Activated CD8-positive, alpha-beta memory T cell treated with anti-CD3 and anti-CD28 coated beads, Interleukin-2, amount 50 U/mL, for 4 hours (primary cell): Measurements from ENCODE around the gene INTS11.
A peak's percentile ranks its signal among the peaks of the same experiment; 100 is the strongest.

Experiments used
- DNase-seq: peaks from one replicate; pipeline ENCODE4 v3.0.0-alpha.2; 2020

Gene INTS11

DNA sequence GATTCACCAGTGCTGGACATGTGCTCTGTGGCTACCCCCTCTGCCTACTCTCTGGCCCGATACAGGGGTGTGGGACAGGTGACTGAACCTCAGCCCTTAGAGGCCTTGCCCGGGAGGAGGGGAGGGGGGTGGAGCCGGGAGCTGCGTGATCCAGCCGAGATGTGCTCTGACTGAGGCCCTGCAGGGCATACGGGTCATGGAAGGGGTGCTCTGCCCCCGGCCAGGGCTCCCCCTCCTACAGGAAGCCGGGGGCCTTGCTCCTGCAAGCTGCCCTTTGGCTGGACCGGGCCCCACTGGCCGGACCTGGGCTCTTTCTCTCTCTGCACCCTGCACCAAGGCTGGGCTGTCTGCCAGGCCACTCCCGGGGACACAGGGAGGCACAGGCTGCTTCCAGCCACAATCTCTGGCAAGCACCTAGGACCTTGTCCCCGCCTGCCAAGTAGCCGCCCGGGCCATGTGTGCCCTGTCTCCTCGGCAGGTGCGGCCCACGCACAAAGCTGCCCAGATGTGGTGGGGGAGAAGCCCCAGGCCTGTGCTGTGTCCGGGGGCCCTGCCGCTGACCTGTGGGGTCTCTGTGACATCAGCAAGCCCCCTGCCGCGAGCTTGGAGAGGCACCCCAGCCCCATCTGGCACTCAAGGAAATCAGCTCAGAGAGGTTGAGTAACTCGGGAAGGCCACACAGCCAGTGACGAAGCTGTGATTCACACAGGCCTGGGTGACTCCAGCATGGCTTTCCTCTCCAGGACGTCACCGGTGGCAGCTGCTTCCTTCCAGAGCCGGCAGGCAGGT is 42.7 kb downstream of the INTS11 start:
- DNase-seq = no peak

DNA sequence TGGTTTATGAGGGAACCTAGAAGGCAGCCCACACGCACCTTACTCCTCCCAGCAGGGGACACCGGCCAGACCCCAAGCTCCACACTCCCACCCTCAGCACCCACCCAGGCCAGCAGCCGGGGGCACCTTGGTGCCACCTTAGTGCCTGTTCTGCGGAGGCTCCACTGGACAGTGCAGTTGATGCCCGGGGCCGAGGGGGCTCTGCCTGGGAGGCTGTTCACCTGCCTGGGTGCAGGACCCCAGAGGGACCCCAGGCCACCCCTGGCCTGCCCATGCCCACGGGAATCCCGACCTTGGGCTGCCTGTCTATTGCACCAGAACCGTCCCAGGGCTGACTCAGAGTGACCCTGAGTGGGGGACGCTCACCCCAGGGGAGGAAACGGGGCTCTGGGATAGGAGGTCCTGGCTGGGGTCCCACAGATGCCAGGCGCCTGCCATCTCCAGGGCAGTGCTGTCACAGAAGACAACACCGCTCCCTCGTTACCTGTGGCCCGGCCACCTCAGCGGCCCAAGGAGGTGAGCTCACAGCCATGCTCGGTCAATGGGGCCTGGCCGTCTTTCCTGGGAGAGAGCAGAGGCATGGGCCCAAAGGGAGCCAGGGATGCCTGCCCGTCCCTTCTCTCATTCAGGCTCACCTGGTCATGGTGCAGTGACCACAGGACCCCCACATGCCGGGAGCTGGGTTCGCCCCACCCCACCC is 43.5 kb downstream of the INTS11 start:
- DNase-seq = no peak

DNA sequence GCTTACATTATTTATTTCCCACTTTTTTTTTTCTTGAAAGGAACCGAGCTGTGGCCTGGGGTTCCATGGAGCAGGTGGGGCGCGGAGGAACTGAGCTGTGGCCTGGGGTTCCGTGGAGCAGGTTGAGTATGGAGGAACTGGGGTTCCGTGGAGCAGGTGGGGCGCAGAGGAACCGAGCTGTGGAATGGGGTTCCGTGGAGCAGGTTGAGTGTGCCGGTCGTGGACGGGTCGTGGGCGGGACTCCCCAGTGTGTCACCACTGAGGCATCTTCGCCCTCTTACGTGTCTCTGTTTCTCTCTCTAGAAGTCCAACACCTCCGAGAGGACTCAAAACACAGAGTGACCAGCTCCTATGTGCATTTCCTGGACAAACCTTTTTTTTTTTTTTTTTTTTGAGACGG is 45.4 kb downstream of the INTS11 start:
- no peak for DNase-seq

DNA sequence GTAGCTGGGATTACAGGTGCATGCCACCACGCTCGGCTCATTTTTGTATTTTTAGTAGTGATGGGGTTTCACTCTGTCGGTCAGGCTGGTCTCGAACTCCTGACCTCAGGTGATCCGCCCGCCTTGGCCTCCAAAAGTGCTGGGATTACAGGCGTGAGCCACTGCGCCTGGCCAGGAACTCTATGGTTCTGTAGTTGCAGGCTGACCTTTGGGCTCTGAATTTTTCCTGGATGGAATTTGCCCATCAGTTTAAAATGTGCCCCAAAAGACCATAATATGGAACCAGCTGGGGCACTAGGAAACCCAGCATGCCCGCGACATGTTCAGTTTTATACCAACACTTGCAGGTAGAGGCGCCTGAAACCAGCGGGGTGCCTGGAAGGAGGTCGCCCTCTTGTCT is 45.8 kb downstream of the INTS11 start:
- DNase-seq = no peak

DNA sequence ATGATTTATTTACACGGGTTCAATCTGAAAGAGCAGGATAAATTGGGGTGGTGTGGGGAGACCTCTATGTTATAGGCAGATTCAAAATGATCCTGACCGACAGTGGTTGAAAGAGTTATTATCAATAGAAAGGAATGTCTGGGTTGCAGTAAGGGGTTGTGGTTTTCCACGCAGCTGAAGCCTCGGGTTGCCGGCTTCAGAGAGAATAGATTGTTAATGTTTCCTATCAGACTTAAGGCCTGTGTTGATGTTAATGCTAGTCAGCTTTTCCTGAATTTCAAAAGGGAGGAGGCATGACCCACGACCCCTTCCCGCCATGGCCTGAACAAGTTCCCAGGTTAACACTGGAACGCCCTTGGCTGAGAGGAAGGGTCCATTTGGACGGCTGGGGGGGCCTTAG is 48.6 kb downstream of the INTS11 start:
- no peak for DNase-seq

DNA sequence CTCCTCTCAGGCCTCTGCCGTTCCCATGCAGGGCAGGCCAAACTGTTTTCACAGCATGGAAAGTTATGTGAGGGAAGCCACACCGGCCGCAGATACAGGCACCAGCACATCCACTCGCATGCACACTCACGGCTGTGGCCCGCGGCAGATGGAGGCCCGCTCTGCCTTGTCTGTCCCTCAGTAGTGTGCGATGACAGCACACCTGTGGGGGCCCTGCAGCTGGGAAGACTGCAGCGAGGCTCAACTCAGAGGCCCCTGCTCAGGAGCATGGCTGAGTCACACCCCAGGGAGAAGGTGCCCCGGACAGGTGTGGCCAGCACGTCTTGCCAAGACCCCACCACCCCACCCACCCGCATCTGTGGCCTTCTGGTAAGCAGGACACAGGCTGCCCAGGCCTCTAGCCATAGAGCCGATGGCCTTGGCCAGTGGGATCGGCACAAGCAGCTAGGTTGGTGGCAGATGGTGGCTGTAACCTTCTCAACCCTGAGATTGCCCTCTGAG is 49.5 kb downstream of the INTS11 start:
- DNase-seq = no peak

DNA sequence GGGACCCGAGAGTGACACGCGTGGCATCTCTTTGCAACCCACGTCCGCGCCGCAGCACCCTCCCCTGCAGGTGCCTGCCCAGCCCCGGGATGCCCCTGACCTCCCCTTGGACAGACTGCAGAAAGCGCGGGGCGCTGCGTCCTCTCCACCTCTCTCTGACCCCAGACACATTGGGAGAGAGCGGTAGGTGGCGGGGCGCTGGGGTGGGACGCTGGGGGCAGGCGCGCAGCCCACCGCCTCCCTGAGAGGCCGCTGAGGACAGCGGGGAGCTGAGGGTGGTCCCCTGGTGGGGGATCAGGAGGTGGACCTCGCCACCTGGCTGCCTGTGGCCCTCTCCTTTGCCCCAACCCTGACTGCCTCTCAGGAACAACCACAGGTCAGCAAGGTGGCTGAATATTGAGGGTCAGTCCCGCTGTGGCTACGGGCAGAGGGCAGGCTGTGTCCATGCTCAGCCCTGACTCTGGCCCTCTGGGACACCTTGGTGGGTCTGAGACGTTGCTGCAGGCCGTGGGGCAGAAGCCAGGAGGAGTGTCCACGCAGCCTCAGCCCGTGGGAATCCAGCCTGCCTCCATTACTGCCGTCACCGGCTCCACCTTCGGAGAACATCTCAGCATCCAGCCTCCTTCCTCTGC is 50.0 kb downstream of the INTS11 start:
- DNase-seq = no peak

DNA sequence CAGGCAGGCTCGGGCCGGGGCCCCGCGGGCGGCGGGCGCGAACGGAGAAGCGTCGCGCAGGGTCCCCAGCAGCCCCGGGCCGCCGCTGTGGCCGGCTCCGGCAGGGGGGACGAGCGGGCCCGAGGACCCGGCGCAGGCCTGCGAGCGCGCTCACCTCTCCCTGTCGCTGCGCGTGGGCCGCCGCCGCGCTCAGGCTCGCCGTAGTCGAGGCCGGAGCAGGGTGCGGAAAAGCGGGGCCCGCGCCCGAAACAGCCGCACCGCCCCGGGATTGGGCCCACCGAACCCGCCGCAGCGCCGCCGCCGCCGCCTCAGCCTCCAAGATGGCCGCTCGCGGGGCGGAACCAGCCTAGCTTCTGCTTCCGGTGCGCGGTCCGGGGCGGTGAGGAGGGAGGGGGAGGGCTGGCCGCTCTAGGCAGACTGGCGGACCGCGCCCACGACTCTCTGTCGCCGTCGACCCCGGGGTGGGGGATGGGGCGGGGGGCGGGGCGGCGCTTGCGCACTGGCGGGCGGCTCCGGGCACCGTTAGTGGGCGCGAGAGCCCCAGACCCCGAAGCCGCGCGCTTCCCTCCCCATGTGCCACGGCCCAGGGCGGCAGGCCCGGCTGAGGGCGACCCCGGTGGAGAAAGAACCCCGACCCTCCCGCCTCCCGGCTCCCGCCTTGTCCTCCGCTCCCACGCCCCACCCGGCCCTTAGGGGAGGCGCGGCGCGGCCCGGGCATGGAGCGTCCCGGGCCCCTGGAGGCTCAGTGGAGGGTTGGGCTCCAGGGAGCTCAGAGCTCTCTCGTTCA is 50.8 kb downstream of the INTS11 start, which contains the start of gene UBE2J2:
Gene UBE2J2, minus strand, starts transcription at position 343 of the 787 bp plus-strand sequence. CDS start 5,862 bp downstream, outside the sequence.
- peak; percentile 91 for DNase-seq

DNA sequence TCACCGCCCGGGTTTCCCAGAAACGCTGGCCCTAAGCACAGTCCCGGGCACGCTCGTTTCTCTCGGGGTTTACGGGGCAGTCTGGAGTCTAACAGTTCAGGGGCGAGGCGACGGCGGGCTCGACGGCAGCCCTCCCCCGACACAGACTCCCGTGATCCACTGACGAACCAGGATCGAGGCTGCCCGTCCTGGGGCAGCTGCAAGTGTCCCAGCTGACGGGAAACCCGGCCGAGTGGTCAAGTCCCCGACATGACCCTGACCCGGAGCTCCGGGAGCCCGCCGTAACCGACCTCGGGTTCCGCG is 51.3 kb downstream of the INTS11 start:
- no peak for DNase-seq

DNA sequence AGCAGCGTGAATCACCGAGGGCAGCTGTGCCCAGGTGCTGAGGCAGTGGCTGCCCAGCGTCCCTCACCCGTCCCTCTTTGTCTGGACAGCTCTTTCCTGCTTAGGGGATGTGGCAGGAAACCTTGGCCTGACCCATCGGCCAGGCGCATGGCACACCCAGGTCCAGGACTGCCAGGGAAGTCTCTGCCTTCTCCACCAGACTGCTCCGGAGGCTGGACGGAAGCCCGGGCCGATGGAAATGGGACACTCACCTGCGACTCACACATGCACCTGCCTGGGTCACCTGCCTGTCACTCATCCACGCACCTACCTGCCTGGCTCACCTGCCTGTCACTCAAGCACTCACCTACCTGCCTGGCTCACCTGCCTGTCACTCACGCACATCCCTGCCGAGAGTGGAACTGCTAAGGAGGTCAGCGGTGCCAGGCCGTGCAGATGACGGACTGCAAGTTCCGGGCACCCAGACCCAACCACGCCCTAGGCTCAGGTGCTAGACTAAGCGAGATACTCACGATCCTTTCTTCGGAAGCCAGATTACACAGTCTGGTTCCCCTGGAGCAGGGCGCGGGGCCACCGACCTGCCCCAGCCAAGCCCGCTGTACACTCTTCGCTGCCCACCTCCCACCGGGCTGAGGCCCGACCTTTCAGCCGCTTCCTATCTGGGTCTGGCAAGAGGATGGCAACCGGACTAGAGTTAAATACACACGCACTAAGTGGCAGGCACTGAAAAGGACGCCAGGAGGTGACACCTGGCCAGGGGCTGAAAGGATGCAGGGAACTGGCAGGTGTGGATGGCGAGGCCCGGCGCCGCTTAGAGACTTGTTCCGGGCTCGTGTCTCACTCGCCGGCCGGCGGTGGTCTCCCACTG is 51.9 kb downstream of the INTS11 start:
- no peak for DNase-seq

DNA sequence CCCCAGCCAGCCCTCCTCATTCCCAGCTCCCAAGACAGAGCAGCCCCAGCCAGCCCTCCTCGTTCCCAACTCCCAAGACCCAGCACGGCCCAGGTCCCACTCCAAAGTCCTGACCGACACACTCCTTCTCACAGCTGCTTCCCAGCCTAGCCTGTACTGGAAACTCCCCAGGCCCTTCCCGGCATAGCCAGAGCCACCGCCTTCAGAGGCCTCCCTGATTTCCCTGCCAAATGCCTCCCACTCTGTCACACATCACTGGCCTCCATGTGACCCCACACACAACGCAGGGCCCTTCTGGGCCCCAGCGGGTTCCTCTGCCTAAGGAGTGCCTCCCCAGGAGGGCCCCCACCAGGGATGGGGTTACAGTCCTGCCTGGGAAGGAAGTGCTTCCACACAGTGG is 53.6 kb downstream of the INTS11 start:
- DNase-seq = no peak

DNA sequence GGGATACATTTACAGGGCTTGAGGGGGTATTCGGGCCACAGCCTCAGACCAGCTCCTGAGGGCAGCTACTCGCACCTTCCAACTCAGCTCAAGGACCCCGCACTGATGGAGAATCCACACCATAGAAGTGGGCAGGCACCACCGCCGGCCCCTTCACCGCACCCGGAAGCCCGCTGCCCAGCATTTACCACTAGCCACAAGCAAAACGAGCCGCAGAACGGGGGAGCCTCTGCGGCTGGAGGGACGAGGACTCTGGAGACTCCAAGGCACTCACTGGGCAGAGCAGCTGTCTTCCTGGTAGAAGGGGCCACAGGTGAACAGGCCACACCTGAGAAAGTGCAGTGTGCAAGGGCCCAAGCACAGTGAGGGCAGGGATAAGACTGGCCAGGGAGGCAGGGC is 56.2 kb downstream of the INTS11 start:
- DNase-seq = no peak

DNA sequence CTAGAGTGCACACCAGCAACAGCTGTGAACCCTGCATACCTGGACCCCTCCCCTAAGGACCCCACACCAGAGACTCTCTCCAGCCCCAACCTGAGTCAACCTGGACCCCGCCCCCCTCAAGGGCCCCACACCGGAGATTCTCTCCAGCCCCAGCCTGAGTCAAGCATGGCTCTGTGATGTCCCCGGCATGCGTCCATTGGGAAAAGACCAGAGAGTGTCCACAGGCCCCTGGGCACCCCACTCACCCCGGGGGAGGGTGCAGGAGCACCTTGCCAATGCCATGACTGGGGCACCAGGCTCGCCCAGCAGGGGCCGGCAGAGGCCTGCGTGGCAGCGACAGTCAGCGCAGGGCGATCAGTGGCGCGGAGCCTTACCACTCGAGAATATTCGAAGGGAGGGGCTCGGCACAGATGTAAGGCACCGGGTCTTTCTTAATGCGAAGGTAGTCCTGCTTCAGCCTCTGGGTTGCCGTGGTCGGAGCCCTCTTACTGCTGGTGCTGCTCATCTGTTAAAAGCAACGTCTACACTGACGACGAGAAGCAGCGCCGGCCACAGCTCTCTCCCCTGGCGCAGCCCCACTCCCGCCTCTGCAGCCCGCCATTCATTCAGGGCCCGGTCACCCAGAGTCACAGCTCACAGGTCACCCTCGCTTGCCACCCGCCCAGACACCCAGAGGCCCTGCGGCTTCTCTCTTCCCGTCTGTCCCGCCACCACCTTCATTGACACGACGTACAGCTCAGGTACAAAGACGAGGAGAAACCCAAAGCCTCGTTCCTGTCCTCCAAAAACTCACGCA is 56.8 kb downstream of the INTS11 start:
- DNase-seq = no peak

DNA sequence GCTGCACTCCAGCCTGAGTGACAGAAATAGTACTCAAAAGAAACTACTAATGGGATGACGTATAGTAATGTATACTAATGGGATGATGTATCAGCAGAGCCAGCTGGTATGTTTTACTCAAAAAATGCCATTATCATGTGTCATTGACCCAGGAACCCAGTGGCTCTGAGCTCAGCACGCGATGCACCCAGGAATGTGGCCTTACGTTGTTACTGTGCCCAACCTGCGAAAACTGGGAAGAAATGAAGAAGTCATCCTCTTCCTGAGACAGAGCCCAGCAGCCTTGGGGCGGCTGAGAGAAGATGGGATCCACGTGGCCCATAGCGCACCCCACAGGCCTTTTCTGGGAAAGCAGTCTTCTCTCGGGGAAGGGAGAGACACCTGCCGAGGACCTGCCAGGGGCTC is 59.6 kb downstream of the INTS11 start:
- DNase-seq = no peak

DNA sequence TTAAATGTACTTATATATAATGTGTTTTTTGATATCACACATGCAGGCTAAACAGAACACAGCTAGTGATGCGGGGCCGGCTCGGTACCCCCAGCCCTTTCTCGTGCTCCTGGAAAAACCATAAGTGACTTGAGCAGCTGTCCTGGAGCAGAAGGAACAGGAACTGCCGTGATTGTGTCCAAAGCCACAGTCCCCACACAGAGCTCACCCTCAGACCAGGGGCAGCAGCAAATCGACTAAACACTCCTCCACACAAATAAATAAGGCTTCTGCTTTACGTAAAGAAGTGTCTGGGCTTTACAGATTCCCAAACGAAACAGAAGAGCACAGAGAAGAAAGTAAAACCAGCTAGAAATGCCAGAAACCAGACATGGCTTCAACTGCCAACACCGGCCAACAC is 60.4 kb downstream of the INTS11 start:
- no peak for DNase-seq

DNA sequence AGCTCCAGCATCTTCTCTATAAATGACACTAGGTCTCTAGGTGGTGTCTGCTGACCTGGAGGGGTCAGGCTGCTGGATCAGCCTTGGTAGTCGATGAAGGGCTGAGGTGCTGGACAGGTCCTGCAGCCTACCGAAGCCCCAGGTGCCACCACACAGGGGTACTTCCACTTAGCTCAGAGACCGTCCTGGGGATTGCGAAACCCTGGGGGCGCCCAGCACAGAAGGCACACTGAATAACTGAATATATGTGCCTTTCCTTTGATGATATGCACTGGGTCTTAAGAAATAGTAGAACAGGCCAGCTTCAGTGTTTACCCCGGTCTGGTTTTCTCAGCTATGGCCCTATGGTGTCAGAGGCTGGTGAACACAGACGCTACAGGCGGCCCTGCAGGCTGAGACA is 61.7 kb downstream of the INTS11 start:
- no peak for DNase-seq

DNA sequence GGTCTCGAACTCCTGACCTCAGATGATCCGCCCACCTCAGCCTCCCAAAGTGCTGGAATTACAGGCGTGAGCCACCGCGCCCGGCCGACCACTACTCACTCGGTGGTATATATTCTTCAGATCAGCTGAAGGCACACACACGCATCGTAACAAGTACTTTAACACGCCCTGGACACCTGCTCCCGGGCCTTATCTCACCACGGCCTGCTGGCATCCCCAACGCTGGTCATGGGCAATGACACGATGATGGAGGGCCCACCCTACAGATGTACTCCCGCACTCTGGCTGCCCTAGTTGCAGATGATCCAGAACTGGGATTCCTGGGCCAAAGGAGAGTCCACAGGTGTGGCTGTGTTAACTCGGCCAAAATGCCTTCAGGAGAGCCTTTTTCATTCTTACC is 62.4 kb downstream of the INTS11 start:
- no peak for DNase-seq
